MM.1S (cell line): ENCODE measurements around the gene ZNF593OS.

ENCODE experiments used
- DNase-seq: peaks from one replicate; pipeline ENCODE4 v3.0.0-alpha.2; 2015
- H2AFZ ChIP-seq: fragments of 300-600 bp; sonication (generic); 2 replicates; pipeline ENCODE4 v1.6.0; 2016; ENCODE audit warnings: antibody characterized with exemption, low read length
- H3F3A ChIP-seq: fragments of 300-600 bp; sonication (generic); 2 replicates; pipeline ENCODE4 v1.6.1; 2016; ENCODE audit warnings: mild to moderate bottlenecking, antibody characterized with exemption, low read length, moderate library complexity, mixed read lengths; ENCODE audit not compliant: insufficient read depth
- H3K27ac ChIP-seq: fragments of 300-600 bp; sonication (generic); 2 replicates; pipeline ENCODE4 v1.5.1; 2016; ENCODE audit warnings: mild to moderate bottlenecking, low read length
- H3K27me3 ChIP-seq: fragments of 300-600 bp; sonication (generic); replicated peaks from 2 replicates; pipeline ENCODE4 v1.6.0; 2016; ENCODE audit warnings: low read length; ENCODE audit not compliant: insufficient read depth
- H3K36me3 ChIP-seq: fragments of 300-600 bp; sonication (generic); replicated peaks from 2 replicates; pipeline ENCODE4 v1.6.1; 2016; ENCODE audit warnings: mild to moderate bottlenecking, low read length, mixed read lengths; ENCODE audit not compliant: insufficient read depth
- H3K4me1 ChIP-seq: fragments of 300-600 bp; sonication (generic); 2 replicates; pipeline ENCODE4 v1.6.1; 2016; ENCODE audit warnings: low read length, mixed read lengths
- H3K4me2 ChIP-seq: fragments of 300-600 bp; sonication (generic); 2 replicates; pipeline ENCODE4 v1.6.0; 2016; ENCODE audit warnings: low read depth, low read length
- H3K4me3 ChIP-seq: fragments of 300-600 bp; sonication (generic); 2 replicates; pipeline ENCODE4 v1.5.1; 2016; ENCODE audit warnings: low read length, mixed read lengths
- H3K79me2 ChIP-seq: fragments of 300-600 bp; sonication (generic); 2 replicates; pipeline ENCODE4 v1.6.1; 2016; ENCODE audit warnings: mixed run types, low read length, mixed read lengths
- H3K9ac ChIP-seq: fragments of 300-600 bp; sonication (generic); 2 replicates; pipeline ENCODE4 v1.6.1; 2016; ENCODE audit warnings: low read length, mixed read lengths
- H3K9me2 ChIP-seq: fragments of 300-600 bp; sonication (generic); replicated peaks from 2 replicates; pipeline ENCODE4 v1.6.1; 2016; ENCODE audit warnings: mild to moderate bottlenecking, low read length, mixed read lengths; ENCODE audit not compliant: insufficient read depth
- H3K9me3 ChIP-seq: fragments of 300-600 bp; sonication (generic); replicated peaks from 2 replicates; pipeline ENCODE4 v1.6.1; 2016; ENCODE audit warnings: mild to moderate bottlenecking, low read length, mixed read lengths; ENCODE audit not compliant: insufficient read depth
- H4K20me1 ChIP-seq: fragments of 300-600 bp; sonication (generic); 2 replicates; pipeline ENCODE4 v1.6.1; 2016; ENCODE audit warnings: mild to moderate bottlenecking, low read length, moderate library complexity, mixed read lengths; ENCODE audit not compliant: insufficient read depth
- EZH2 ChIP-seq: fragments of 300-600 bp; sonication (generic); optimal IDR thresholded peaks from 2 replicates; pipeline ENCODE3; 2017; ENCODE audit warnings: low read depth, mild to moderate bottlenecking, antibody characterized with exemption, low read length, mixed read lengths
- EZH2phosphoT487 ChIP-seq: fragments of 300-600 bp; sonication (generic); IDR thresholded peaks from 2 replicates; pipeline ENCODE4 v1.6.1; 2018; ENCODE audit warnings: antibody characterized with exemption, low read length
- TF ChIP-seq, protein P1 (sequence below): fragments of 300-600 bp; sonication (generic); IDR thresholded peaks from 2 replicates; pipeline ENCODE4 v1.5.1; 2016; ENCODE audit warnings: antibody characterized with exemption, low read length, mixed read lengths

The ZNF593OS gene

GRCh38 chr1:26175346-26175745, 3.7 kb upstream of the ZNF593OS start:
- H3K27me3 ChIP-seq: no peaks in the 10 kb centered on the region
- H3K79me2 ChIP-seq: peaks cover 19% of the 10 kb centered on the region
- H3K36me3 ChIP-seq: no peaks in the 10 kb centered on the region
- H3K27ac ChIP-seq: no peak overlapping the region
- DNase-seq: no peak
- H3K4me3 ChIP-seq: no peak overlapping the region
- TF ChIP-seq EZH2 (no peak), EZH2phosphoT487 (no peak)
- TF ChIP-seq, protein P1, sequence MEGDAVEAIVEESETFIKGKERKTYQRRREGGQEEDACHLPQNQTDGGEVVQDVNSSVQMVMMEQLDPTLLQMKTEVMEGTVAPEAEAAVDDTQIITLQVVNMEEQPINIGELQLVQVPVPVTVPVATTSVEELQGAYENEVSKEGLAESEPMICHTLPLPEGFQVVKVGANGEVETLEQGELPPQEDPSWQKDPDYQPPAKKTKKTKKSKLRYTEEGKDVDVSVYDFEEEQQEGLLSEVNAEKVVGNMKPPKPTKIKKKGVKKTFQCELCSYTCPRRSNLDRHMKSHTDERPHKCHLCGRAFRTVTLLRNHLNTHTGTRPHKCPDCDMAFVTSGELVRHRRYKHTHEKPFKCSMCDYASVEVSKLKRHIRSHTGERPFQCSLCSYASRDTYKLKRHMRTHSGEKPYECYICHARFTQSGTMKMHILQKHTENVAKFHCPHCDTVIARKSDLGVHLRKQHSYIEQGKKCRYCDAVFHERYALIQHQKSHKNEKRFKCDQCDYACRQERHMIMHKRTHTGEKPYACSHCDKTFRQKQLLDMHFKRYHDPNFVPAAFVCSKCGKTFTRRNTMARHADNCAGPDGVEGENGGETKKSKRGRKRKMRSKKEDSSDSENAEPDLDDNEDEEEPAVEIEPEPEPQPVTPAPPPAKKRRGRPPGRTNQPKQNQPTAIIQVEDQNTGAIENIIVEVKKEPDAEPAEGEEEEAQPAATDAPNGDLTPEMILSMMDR: no peak
- no peak overlapping the region for H3K4me2 ChIP-seq
- H3K9me2 ChIP-seq: no peaks in the 10 kb centered on the region
- no peak overlapping the region for H2AFZ ChIP-seq
- H3K4me1 ChIP-seq: peaks cover 10% of the 10 kb centered on the region
- H3K9ac ChIP-seq: no peak overlapping the region
- no peaks in the 10 kb centered on the region for H3F3A ChIP-seq
- H3K9me3 ChIP-seq: no peaks in the 10 kb centered on the region
- no peaks in the 10 kb centered on the region for H4K20me1 ChIP-seq

GRCh38 chr1:26170472-26170821, 1.2 kb downstream of the ZNF593OS start:
- Histone ChIP-seq H3K4me1 (peaks cover 6% of the 10 kb centered on the region; the same call in 1 of the 2 replicates), H3F3A (no peaks in the 10 kb centered on the region), H3K27me3 (no peaks in the 10 kb centered on the region; the same call in 1 of the 2 replicates), H3K36me3 (no peaks in the 10 kb centered on the region), H2AFZ (peak overlapping the region; percentile 94), H3K4me3 (peak overlapping the region; percentile 90), H3K9me3 (no peaks in the 10 kb centered on the region), H3K27ac (no peak overlapping the region), H3K9me2 (no peaks in the 10 kb centered on the region), H4K20me1 (no peaks in the 10 kb centered on the region), H3K9ac (peak overlapping the region; percentile 90), H3K79me2 (peaks cover 14% of the 10 kb centered on the region), H3K4me2 (peak overlapping the region; percentile 94)
- TF ChIP-seq EZH2 (no peak), EZH2phosphoT487 (no peak)
- DNase-seq: no peak

- DNase-seq: peak; percentile 94
- TF ChIP-seq, protein P1: peak; percentile 89
- TF ChIP-seq EZH2 (no peak), EZH2phosphoT487 (no peak)
- Histone ChIP-seq H3K9me2 (no peaks in the 10 kb centered on the region), H3F3A (no peaks in the 10 kb centered on the region), H3K27ac (peak within 1 kb of the TSS; percentile 30; the same call in 1 of the 2 replicates), H3K4me3 (peak within 1 kb of the TSS; percentile 90), H3K79me2 (peaks cover 14% of the 10 kb centered on the region), H2AFZ (peak within 1 kb of the TSS; percentile 94), H4K20me1 (no peaks in the 10 kb centered on the region), H3K9me3 (no peaks in the 10 kb centered on the region), H3K27me3 (no peaks in the 10 kb centered on the region; the same call in 1 of the 2 replicates), H3K4me1 (peaks cover 6% of the 10 kb centered on the region; the same call in 1 of the 2 replicates), H3K9ac (peak within 1 kb of the TSS; percentile 90), H3K4me2 (peak within 1 kb of the TSS; percentile 94), H3K36me3 (no peaks in the 10 kb centered on the region)
These were observed 1.8 kb downstream of the ZNF593OS start, which contains the start of gene ZNF593 for GRCh38 chr1:26169669-26170471. ZNF593 (plus strand) TSS chr1:26169908; CDS start chr1:26169984, 76 bp downstream.
